Spleen (tissue), 7 donors: ENCODE data around the gene KRT71.

Source experiments
- POLR2A ChIP-seq, 3 donors: fragments of 450-650 bp; IDR thresholded peaks; one replicate each; pipeline ENCODE4 v1.5.1; 2017; ENCODE audit warnings: antibody characterized with exemption in 3 of 3, mild to moderate bottlenecking in 1 of 3
- POLR2AphosphoS5 ChIP-seq, 3 donors: sonication (generic); formaldehyde crosslinking; IDR thresholded peaks; one replicate each; pipeline ENCODE4 v1.5.1; 2017; ENCODE audit warnings: antibody characterized with exemption in 3 of 3
- TF ChIP-seq, protein P1 (sequence below), 11 experiments: fragments of 200-600 bp in 7 of 11; fragments of 450-650 bp in 4 of 11; sonication (generic) in 4 of 11; IDR thresholded peaks in 8 of 11; conservative IDR thresholded peaks in 3 of 11; 1 replicate in 7 of 11; 2 replicates in 4 of 11; pipeline versions ENCODE4 v1.4.0 to v1.8.0; 2016 to 2021; ENCODE audit warnings: antibody characterized with exemption in 11 of 11, inconsistent platforms in 4 of 11, mild to moderate bottlenecking in 1 of 11
- donor health status: DM: no; HTN: no; CAD: no; lungs with moderate emphysema.
- donor health status: DM: no; HTN: no; CAD: no.
- donor health status: DM: no; HTN: no; CAD: no.

DNA sequence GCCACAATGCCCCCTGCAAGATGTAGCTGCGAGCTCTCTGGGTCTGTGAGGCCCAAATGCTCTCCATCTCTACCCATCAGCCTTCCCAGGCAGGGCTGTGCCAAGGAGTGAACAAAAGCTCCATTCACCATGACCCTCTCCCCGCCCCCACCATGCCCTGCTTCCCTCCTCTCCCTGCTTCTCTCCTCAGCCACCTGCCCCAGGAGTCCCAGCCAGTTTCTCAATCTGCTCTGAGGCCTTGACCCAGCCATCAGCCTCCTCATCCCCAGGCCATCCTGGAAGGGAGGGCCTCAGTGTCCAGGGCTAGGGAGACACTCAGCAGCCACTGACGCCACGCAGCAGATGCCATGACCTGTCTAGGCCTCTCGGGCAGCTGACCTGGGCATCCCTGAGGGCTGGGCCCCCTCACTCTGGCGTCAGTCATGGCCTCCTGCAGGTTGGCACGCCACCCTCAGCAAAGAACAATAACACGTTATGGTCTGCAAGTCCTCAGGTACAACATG, 24.3 kb downstream of the KRT71 start:
- TF ChIP-seq POLR2A (IDR thresholded peaks at IDR 0.05) (no peak), POLR2AphosphoS5 (IDR thresholded peaks at IDR 0.05) (no peak)
- TF ChIP-seq, protein P1, sequence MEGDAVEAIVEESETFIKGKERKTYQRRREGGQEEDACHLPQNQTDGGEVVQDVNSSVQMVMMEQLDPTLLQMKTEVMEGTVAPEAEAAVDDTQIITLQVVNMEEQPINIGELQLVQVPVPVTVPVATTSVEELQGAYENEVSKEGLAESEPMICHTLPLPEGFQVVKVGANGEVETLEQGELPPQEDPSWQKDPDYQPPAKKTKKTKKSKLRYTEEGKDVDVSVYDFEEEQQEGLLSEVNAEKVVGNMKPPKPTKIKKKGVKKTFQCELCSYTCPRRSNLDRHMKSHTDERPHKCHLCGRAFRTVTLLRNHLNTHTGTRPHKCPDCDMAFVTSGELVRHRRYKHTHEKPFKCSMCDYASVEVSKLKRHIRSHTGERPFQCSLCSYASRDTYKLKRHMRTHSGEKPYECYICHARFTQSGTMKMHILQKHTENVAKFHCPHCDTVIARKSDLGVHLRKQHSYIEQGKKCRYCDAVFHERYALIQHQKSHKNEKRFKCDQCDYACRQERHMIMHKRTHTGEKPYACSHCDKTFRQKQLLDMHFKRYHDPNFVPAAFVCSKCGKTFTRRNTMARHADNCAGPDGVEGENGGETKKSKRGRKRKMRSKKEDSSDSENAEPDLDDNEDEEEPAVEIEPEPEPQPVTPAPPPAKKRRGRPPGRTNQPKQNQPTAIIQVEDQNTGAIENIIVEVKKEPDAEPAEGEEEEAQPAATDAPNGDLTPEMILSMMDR (IDR thresholded peaks at IDR 0.05 in 8 of 11, conservative IDR thresholded peaks at IDR 0.05 in 3 of 11): no peak
